Stimulated activated naive CD8-positive, alpha-beta T cell treated with anti-CD3 and anti-CD28 coated beads, Interleukin-15, Interleukin-2, amounts not matched to agents 100 U/mL and 50 U/mL, for 24 hours (primary cell): ENCODE results near the gene PPP1R13B.

ENCODE experiments used
- ATAC-seq: fragments of 150-1000 bp; cut with Tn5 transposase; one replicate; pipeline ENCODE4 v1.10.0; 2021
- DNase-seq: peaks from one replicate; pipeline ENCODE4 v3.0.0; 2021

PPP1R13B gene

GRCh38 chr14:103881268-103882201, 34.2 kb upstream of the PPP1R13B start:
- DNase-seq (no peak), ATAC-seq (no peak)

GRCh38 chr14:103880348-103881267, 33.2 kb upstream of the PPP1R13B start:
- DNase-seq (peak; percentile 37), ATAC-seq (no peak)

- peak; percentile 22 for DNase-seq
- peak; percentile 22 for ATAC-seq
Measured at GRCh38 chr14:103879570-103880347, 32.4 kb upstream of the PPP1R13B start.

- ATAC-seq (no peak), DNase-seq (no peak)
Measured at GRCh38 chr14:103879118-103879569, 31.8 kb upstream of the PPP1R13B start.

GRCh38 chr14:103878180-103878579, 30.8 kb upstream of the PPP1R13B start:
- DNase-seq (no peak), ATAC-seq (no peak)

GRCh38 chr14:103875010-103875409, 27.6 kb upstream of the PPP1R13B start:
- ATAC-seq (no peak), DNase-seq (no peak)

GRCh38 chr14:103872481-103873113, 25.2 kb upstream of the PPP1R13B start:
- ATAC-seq (peak; percentile 37), DNase-seq (peak; percentile 25)

- DNase-seq (peak; percentile 86), ATAC-seq (peak; percentile 84)
Measured at GRCh38 chr14:103871596-103872480, 24.5 kb upstream of the PPP1R13B start.

GRCh38 chr14:103870891-103871595, 23.7 kb upstream of the PPP1R13B start:
- no peak for DNase-seq
- ATAC-seq = no peak

GRCh38 chr14:103870144-103870876, 22.9 kb upstream of the PPP1R13B start:
- ATAC-seq (no peak), DNase-seq (no peak)

GRCh38 chr14:103869406-103870143, 22.2 kb upstream of the PPP1R13B start:
- ATAC-seq = no peak
- no peak for DNase-seq

GRCh38 chr14:103868242-103868897, 21.0 kb upstream of the PPP1R13B start:
- ATAC-seq (no peak), DNase-seq (no peak)

- DNase-seq = no peak
Measured at GRCh38 chr14:103867523-103867953, 20.2 kb upstream of the PPP1R13B start.

GRCh38 chr14:103867020-103867419, 19.6 kb upstream of the PPP1R13B start:
- no peak for ATAC-seq

More at GRCh38 chr14:103867523-103867953, 20.2 kb upstream of the PPP1R13B start:
- ATAC-seq = no peak

GRCh38 chr14:103863245-103863644, 15.9 kb upstream of the PPP1R13B start:
- DNase-seq (no peak), ATAC-seq (no peak)

More at GRCh38 chr14:103867020-103867419, 19.6 kb upstream of the PPP1R13B start:
- DNase-seq = no peak

GRCh38 chr14:103862393-103862782, 15.0 kb upstream of the PPP1R13B start:
- ATAC-seq (no peak), DNase-seq (no peak)
